Activated naive CD8-positive, alpha-beta T cell treated with anti-CD3 and anti-CD28 coated beads, Interleukin-2, amount 50 U/mL, for 16 hours (primary cell): ENCODE data around the gene KRT9.
"Not testable (repeated sequence)": the region's sequence is repeated elsewhere in the genome, so short reads cannot be mapped to it uniquely, and the experiment has no call there.

Source experiments
- DNase-seq: peaks from one replicate; pipeline ENCODE4 v3.0.0-alpha.2; 2020; ENCODE audit warnings: low read depth, low spot score

KRT9 gene, protein sequence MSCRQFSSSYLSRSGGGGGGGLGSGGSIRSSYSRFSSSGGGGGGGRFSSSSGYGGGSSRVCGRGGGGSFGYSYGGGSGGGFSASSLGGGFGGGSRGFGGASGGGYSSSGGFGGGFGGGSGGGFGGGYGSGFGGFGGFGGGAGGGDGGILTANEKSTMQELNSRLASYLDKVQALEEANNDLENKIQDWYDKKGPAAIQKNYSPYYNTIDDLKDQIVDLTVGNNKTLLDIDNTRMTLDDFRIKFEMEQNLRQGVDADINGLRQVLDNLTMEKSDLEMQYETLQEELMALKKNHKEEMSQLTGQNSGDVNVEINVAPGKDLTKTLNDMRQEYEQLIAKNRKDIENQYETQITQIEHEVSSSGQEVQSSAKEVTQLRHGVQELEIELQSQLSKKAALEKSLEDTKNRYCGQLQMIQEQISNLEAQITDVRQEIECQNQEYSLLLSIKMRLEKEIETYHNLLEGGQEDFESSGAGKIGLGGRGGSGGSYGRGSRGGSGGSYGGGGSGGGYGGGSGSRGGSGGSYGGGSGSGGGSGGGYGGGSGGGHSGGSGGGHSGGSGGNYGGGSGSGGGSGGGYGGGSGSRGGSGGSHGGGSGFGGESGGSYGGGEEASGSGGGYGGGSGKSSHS

DNA sequence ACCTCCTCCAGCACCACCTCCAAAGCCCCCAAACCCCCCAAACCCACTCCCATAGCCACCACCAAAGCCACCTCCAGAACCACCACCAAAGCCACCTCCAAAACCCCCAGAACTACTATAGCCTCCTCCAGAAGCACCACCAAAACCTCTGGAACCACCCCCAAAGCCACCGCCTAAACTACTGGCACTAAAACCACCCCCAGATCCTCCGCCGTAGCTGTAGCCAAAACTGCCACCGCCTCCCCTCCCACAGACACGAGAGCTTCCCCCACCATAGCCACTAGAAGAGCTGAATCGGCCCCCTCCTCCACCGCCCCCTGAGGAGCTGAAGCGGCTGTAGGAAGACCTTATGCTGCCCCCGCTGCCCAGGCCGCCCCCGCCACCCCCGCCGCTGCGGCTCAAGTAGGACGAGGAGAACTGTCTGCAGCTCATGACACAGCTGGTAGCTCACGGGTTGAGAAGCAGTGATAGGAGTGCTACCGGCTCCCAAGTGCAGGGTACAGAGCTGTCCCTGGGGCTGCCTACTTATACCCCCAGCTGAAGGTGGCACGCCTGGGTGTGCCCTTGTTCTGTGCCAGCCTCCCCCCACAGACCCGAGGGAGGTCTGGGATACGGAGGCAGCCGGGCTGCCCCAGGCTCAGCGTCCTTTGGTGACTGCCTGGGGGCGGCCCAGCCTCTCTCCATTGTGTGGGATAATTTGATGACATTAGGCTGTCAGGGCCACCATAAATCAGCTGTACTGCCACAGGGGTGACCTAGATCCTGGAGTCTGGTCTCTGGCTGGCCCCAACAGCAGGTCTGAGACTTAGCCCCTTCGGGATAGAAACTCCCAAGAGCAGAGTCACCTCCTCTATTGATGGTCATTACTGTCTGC is at the start of gene KRT9:
KRT9 (minus strand) TSS at position 499 of the 874 bp plus-strand sequence; CDS start at position 432, 67 bp downstream.
- DNase-seq, result no peak

DNA sequence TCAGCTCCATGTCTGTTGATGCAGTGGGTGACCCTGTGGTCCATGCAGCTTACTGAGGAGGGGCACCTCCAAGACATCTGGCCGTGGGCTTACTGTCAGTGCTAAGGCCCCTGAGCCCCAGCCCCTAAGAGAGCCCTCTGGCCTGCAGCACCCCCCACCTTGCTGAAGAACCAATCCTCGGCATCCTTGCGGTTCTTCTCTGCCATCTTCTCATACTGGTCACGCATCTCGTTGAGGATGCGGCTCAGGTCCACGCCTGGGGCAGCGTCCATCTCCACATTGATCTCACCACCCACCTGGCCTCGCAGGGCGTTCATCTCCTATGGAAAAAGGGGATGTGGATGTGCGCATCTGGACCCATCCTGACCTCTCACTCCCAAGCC is 49.6 kb upstream of the KRT9 start:
- DNase-seq, result not testable (repeated sequence)

DNA sequence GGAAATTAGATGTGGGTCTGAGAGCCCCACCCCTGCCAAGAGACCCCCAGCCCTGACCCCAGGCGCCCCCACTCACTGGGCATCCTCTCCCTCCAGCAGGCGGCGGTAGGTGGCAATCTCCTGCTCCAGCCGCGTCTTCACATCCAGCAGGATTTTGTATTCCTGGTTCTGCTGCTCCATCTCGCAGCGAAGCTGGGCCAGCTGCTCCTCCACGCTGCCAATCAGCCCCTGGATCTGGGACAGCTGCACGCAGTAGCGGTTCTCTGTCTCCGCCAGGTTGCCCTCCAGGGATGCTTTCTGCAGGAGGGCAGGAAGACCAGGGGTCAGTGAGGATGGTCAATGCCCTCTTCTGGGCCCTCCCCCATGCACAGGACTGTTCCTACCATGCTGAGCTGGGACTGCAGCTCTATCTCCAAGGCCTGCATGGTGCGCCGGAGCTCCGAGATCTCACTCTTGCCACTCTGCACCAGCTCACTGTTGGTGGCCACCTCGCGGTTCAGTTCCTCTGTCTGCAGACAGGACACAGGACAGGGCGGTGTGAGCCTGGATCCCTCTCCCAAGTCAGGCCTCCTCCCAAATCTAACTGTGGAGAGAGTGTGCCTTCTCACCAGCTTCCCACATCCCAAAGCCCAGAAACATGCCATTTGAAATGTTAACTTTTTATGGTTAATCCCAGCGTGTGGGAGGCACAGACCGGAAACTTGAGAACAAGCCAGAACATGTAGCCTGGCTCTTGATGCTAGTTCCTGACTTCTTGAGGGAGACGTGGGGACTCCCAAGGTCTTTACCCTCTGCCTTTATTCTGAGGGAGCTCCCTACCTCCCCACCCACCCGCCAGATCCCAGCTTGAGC is 49.0 kb upstream of the KRT9 start:
- DNase-seq, result no peak

DNA sequence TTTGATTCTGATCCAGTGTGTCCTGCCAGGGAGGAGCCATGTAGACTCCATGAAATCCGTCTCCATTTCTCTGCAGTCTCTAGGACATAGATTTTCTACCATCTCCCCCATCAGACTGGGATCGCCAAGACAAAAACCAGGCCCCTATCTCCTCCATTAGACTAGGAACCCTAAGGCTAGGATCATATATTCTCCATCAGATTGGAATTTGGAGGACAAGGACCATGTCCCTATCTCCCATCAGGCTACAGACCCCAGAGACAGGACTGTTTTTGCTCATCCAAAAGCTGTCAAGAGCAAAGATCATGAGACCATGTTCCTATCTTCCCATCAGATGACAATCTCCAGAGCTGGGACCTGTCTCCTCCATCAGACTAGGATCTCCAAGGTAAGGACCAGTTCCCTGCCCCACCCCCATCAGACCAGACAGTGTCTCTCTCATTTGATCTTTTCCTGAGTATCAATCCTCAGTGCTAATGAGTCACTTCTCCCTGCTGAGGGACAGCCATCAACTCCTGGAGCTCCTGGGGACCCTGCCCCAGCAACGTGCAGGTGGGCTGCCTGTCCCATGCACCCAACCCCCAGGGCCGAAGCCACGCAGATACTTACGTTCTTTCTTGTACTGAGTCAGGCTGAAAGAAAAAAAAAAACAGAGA is 48.2 kb upstream of the KRT9 start:
- DNase-seq, result not testable (repeated sequence)

DNA sequence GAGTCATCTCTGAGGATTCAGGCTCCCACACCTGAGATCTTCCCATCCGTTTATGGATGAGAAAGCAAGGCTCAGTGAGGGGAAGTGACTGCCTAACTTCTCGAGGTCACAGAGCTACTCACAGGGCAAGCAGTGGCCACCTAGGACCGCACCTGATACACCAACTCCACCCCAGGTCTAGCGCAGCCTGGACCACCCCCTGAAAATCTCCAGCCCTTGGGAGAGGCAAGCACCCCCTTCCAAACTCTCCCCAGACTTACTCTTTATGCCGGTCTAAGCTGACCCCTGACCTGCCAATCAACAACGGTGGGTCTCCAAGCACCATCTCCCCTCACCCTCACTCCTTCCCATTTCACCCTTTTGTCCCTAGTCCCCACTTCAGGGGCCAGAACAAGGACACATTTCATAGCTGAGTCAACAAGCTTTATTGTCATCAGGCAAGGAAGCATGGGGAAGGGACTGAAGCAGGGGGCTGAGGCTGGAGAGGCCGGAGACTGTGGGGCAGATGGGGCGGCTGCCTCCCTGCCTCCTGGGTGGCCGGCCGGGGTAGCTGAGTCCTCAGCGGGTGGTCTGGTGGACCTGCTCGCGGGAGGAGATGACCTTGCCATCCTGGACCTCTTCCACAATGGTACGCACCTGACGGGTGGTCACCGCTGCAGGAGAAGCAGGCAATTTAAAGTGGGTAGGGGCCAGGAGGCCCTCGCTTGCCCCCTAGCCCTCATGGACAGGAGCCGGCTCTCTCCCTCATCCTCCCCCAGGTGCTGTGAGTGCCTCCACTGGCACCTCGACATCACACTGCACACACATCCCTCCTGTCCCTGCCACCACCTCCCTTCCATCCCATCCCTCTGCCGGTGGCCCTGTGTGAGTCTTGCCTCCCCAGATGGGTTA is 47.4 kb upstream of the KRT9 start:
- DNase-seq, result no peak

DNA sequence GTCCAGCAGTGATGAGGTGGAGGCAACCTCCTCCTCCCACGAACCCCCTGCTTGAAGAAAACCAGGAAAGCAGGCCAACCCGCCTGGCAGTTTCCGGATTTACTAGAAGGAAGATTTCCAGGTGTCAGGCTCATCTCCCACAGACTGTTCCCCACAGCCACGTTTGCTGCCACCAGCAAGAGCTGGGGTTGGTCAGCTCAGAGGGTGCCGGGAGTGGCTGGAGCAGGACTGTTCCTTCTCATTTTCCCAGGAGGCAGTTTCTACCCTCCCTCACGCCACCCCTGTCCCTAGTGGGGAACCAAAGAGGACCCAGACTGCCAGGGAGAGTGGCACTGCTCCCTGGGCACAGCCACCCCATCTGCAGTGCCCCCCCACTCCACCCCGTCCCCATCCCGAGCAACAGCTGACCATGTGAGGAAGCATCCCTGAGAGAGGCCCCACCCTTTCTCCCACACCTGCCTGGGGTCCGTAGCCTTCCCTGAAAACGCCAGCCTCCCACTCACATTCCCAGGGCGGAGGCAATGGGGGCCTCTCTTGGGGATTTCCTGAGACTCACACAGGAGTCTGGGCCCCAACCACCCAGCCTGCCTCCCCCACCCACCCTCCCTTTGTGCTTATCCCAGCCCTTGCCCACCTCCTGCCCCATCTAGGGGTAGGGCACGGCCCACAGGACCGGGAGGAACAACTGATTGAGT is 46.6 kb upstream of the KRT9 start:
- DNase-seq, result no peak

DNA sequence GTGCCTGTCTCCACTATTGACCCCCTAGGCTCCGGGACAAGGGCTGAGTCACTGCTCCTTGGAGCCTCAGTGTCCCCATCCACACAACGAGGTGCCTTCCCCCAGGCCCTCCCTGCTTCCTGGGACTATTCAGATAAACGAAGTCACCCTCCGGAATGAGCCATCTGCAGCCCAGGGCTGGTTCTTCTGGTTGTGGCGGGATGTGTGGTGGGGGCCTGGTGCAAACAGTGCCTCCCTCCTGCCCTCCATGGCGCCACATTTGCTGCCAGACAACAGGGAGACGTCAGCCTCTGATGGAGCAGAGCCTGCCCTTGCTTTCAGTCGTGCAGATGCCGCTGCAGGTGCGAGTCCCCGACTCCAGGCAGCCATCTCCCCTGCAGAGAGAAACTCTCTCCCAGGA is 45.8 kb upstream of the KRT9 start:
- DNase-seq, result no peak

DNA sequence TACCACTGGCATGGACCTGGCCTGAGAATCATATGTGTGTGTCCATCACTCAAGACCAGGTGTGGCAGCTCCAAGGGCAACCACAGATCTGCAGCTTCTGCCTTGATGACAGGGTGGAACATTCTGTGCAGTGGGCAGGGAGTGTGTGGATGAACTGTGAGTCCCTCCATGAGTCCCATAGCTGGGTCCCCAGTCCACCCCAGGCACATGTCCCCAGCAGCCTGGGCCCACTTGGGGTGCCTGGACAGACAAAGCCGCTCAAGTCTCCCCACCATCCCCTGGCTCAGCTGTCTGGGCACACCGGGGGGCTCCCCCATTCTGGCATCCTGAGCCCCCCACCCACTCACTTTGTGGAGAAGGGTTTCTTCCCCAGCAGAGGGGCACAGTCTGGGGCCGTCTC is 45.3 kb upstream of the KRT9 start:
- DNase-seq, result no peak

DNA sequence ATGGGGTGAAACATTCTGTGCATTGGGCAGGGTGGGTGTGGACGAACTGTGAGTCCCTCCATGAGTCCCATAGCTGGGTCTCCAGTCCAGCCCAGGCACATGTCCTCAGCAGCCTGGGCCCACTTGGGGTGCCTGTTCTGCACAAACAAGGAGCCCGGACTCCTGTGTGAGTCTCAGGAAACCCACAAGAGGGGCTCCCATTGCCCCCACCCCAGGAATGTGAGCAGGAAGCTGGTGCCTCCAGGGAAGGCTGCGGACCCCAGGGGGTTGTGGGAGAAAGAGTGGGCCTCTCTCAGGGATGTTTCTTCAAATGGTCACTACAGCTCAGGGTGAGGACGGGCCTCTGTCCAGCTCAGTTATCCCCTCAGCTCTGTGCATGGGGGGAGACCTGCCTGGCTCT is 44.6 kb upstream of the KRT9 start:
- DNase-seq, result not testable (repeated sequence)

DNA sequence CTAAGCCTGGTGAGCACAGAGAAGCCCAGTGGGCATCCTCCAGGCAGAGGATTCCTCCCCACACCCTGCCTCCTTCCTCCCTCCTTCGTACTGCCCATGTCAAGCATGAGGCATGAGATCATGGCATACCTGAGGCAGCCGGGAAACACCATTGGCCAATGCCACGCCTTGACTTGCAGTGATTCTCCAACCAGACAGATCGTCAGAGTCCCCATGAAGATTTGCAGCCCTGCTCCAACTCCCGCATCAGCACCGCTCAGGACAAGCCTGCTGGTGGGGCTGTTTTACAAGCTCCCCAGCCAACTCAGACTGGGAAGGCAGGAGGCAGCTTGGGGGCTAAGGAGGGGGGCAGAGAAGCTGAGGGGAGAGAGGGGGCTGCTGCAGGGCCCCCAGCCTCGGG is 43.6 kb upstream of the KRT9 start:
- no peak for DNase-seq

DNA sequence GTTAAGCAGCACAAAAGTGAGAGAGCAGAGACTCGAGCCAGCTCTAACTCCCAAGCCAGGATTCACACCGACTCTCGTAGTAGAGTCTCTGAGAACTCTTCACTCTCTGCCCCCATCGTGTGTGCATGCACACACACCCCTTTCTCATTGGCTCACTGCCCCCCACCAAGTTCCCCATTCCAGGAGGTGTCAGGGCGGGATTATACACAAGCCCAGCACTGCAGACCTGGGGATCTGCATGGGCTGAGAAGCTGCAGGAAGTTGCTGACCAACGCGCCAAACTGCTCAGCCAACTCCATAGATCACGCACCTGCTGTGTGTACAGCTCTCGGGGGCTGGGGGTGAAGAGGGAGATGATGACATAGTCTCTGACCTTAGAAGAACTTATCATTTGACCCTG is 42.9 kb upstream of the KRT9 start:
- DNase-seq, result not testable (repeated sequence)

DNA sequence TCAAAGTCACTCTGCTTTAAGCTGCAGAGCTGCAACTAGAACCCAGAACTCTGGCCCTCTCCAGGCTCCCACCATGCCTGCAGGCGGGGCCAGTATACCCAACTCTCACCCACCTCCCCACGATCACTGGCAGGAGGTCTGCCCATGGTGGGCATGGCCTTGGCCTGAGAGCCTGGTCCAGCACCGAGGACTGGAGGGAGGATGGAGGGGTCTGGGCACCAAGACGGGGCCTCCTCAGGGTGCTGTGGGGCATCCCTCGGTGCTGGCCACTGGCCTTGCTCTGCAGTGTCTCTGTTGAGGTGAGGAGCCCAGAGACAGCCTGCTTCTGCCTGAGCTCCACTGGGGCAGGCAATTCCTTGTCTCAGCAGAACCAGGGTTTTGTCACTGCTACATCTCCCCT is 42.2 kb upstream of the KRT9 start:
- no peak for DNase-seq

DNA sequence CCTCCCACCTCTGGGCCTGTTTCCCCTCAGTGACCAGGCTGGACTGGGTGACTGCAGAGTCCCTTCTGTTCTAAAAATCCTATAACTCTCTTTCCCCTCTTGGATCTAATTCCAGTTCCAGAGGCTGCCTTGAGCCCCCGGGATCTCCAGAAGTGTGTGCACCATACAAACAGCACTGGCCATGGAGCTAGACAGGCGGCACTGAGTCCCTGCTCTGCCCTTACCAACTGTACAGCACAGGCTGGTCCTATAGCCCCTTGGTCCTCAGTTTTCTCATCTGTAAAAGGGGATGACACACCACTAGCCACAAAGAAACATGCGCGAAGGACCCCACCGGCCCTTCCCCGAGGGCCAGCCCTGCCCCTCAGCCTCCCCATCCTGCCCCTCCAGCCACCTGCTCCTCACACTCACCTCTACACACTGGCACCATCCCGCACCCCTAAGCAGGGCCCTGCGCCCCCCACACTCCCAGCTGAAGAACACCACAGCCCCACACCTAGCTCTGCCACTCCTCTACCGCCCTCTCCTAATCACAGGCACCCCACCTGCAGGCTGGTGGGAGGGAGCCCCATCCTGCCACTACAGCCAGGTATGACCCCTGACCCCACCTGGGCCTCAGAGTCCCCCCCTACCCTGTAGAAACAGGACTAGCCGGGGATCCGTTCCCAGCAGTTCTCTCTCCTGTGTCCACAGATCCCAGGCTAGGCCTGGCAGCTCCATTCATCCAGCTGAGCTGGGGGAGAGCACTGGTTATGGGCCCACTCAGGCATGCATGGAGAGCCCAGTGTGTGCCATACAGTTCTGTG is 41.6 kb upstream of the KRT9 start:
- no peak for DNase-seq

DNA sequence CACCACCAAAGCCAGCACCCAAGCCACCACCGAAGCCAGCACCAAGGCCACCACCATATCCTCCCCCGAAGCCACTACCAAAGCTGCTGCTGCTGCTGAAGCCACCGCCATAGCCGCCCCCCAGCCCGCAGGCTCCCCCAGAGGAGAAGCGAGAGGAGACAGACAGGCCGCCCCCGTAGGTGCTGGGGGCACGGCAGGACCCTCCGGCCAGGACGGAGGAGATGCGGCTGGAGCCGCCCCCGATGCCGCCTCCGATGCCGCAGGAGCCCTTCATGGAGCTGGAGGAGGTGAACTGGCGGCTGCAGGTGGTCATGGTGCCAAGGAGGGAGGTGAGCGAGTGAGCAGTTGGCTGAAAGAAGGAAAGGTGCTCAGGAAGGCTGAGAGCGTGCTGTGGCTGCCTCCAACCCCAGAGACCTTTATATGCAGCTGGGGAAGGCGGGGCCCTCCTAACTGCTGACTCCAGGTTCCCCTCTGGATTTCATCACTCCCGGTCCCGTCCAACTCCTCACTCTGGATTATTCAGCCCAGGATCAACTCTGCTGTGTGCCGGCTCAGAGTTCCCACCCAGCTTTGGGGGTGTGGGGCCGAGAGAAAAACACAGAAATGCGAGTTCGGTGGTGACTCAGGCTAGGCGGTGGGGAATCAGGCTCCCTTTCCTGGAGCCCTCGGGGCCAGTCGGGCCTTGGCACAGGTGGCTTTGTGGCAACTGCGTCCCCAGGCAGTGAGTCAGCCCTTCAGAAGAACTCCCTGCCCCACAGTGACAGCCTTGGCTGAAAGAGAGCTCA is 40.7 kb upstream of the KRT9 start, which contains the start of gene KRT16:
KRT16 (minus strand) TSS at position 392 of the 785 bp plus-strand sequence; CDS start at position 313, 79 bp downstream.
- not testable (repeated sequence) for DNase-seq

DNA sequence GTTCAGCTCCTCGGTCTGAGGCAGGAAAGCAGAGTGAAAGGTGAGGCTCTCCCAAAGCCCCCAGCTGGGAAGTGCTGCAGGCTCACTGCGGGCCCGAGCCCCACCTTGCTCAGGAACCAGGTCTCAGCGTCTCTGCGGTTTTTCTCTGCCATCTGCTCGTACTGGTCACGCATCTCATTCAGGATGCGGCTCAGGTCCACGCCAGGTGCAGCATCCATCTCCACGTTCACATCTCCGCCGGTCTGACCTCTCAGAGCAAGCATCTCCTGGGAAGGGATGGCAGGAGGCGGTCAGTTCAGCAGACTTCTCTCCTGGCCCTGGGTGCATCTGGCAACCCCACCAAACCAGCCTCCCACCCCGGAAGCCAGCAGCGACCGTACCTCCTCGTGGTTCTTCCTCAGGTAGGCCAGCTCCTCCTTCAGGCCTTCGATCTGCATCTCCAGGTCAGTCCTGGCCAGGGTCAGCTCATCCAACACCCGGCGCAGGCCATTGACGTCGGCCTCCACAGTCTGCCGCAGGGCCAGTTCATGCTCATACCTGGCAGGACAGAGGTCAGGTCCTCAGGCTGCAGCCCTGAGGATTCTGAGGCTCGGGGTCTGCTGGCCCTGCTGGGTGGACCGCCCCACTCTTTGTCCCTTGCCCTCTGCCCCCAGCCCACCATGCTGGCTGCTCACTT is 39.2 kb upstream of the KRT9 start:
- DNase-seq, result no peak

DNA sequence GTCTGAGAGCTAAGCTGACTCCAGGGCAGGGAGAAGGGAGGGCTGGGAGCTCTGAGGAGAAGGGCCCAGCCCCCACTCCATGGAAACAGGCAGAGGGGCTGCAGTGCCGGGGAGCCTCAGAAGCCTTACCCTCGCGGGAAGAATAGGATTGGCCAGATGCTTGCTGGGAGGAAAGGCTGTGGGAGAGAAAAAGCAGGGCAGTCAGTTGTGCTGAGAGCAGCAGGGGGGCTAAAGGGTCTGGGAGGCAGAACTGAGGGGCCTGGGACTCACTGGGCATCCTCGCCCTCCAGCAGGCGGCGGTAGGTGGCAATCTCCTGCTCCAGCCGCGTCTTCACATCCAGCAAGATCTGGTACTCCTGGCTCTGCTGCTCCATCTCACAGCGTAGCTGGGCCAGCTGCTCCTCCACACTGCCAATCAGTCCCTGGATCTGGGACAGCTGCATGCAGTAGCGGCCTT is 38.2 kb upstream of the KRT9 start:
- DNase-seq, result not testable (repeated sequence)

DNA sequence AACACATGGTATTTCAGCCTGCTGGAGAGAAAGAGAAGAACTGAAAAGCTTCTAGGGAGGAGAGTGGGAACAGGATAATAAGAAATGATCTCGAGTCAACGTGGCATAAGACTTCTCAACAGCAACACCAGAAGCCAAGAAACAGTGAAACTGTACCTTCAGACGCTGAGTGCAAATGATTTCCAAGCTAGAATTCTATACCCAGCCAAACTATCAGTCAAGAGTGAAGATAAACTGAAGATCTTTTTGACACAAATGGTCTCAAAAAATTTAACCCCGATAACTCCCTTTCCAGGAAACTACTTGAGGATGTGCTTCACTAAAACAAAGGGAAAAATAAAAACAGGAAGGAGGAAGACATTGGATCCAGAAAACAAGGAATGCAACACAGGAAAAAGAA is 35.1 kb upstream of the KRT9 start:
- DNase-seq, result not testable (repeated sequence)
